D721Med (cell line): ENCODE measurements around the gene CIAO3.
"Not testable (repeated sequence)": the region's sequence is repeated elsewhere in the genome, so short reads cannot be mapped to it uniquely, and the experiment has no call there.

Experiments used
- DNase-seq: peaks from one replicate; pipeline ENCODE4 v3.0.0; 2011; ENCODE audit warnings: low spot score; ENCODE audit not compliant: insufficient read length
- FAIRE-seq: peaks from 2 replicates; lab custom pipeline; 2011; peaks lifted over from hg19 to GRCh38; lab: Jason Lieb, UNC
- TF ChIP-seq, protein P1 (sequence below): IDR thresholded peaks from 2 replicates; pipeline ENCODE4 v1.5.1; 2012; ENCODE audit warnings: mild to moderate bottlenecking, control low read depth; ENCODE audit not compliant: insufficient read depth; ENCODE audit errors: missing control alignments

The CIAO3 gene

DNA sequence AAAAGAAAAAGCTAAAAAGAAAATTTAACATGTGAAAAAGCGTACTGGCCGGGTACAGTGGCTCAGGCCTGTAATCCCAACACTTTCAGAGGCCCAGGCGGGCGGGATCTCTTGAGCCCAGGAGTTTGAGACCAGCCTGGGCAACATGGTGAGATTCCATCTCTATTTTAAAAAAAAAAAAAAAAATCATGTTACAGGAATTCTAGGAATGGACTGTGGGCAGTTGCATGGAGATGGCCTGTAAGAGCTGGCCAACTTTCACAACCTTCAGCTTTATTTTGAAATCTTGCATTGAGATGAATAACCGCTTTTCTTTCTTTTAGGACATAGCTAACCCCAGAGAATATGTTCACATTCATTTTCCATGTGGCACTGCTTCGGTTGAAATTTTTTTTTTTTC is 8.2 kb upstream of the CIAO3 start:
- FAIRE-seq (no peak), DNase-seq (no peak)
- TF ChIP-seq, protein P1, sequence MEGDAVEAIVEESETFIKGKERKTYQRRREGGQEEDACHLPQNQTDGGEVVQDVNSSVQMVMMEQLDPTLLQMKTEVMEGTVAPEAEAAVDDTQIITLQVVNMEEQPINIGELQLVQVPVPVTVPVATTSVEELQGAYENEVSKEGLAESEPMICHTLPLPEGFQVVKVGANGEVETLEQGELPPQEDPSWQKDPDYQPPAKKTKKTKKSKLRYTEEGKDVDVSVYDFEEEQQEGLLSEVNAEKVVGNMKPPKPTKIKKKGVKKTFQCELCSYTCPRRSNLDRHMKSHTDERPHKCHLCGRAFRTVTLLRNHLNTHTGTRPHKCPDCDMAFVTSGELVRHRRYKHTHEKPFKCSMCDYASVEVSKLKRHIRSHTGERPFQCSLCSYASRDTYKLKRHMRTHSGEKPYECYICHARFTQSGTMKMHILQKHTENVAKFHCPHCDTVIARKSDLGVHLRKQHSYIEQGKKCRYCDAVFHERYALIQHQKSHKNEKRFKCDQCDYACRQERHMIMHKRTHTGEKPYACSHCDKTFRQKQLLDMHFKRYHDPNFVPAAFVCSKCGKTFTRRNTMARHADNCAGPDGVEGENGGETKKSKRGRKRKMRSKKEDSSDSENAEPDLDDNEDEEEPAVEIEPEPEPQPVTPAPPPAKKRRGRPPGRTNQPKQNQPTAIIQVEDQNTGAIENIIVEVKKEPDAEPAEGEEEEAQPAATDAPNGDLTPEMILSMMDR, result no peak

- TF ChIP-seq, protein P1, result no peak
- FAIRE-seq, result no peak
- DNase-seq, result no peak
These were observed 7.4 kb upstream of the CIAO3 start for GRCh38 chr16:747978-748746.

- FAIRE-seq, result no peak
- DNase-seq, result no peak
- TF ChIP-seq, protein P1, result no peak
These were observed 5.8 kb upstream of the CIAO3 start for GRCh38 chr16:746637-747036.

GRCh38 chr16:745739-746138 is 4.9 kb upstream of the CIAO3 start:
- FAIRE-seq, result no peak
- TF ChIP-seq, protein P1, result no peak
- no peak for DNase-seq

DNA sequence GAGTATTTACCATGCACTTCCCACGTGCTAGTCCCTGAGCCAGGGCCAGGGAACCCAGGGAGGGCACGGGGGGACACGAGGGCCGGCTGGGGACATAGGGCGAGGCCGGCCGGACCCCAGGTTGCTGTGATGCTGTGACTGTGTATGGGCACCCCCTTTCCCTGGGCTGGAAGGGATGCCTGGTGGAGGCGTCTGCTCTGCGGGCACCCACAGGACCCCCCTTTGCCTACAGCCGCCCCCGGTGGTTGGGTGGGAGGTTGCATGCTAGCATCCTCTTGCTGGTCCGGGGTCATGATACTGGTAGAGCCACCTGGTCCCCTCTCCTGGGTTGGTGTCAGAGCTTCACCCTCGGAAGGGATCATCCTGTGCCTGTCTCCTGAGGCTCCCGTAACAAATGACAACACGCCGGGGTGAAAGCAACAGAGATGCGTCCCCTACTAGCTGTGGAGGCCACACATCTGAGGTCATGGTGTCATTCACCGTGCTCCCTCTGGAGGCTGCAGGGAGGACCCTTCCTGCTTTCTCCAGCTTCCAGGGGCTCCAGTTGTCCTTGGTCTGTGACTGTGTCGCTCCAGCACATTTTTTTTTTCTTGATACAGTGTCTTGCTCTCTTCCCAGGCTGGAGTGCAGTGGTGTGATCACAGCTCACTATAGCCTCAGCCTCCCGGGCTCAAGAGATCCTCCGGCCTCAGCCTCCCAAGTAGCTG is 3.1 kb upstream of the CIAO3 start:
- no peak for DNase-seq
- FAIRE-seq, result no peak
- TF ChIP-seq, protein P1, result no peak

- FAIRE-seq, DNase-seq: not testable (repeated sequence)
These were observed 2.1 kb upstream of the CIAO3 start for GRCh38 chr16:742894-743293.

- no peak for DNase-seq
- no peak for FAIRE-seq
- TF ChIP-seq, protein P1, result no peak
These were observed 1.3 kb upstream of the CIAO3 start for GRCh38 chr16:741986-742629.
